CD14-positive monocyte (primary cell): Measurements from ENCODE around the gene TFAP2E. TPM values are rescaled to one million over a fixed set of nuclear protein-coding genes. Genes with fewer than 3 reads are reported as not detected.

Experiments
- DNase-seq, 3 donors: peaks; one replicate each; pipeline ENCODE4 v3.0.0-alpha.2; 2011 to 2022
- H2AFZ ChIP-seq: 2 replicates; pipeline ENCODE4 v1.6.0; 2012; ENCODE audit warnings: mild to moderate bottlenecking, low read depth, low read length, inconsistent platforms; ENCODE audit not compliant: insufficient read depth, poor library complexity, severe bottlenecking
- H3K27ac ChIP-seq, 2 donors: 1 replicate in 1 of 2; 2 replicates in 1 of 2; pipeline ENCODE4 v1.5.1; 2012 to 2013; ENCODE audit warnings: low read length in 2 of 2, control low read depth in 1 of 2, inconsistent platforms in 1 of 2, low read depth in 1 of 2, mild to moderate bottlenecking in 1 of 2
- H3K27me3 ChIP-seq, 2 donors: one replicate each; pipeline versions ENCODE4 v1.6.0 to v1.6.1; 2011 to 2013; ENCODE audit warnings: low read length in 2 of 2; ENCODE audit not compliant: control insufficient read depth in 2 of 2, insufficient read depth in 2 of 2
- H3K36me3 ChIP-seq, 2 donors: replicated peaks in 1 of 2; 1 replicate in 1 of 2; 2 replicates in 1 of 2; pipeline versions ENCODE4 v1.5.1 to v1.6.1; 2012 to 2013; ENCODE audit warnings: low read length in 2 of 2, control low read depth in 1 of 2, inconsistent platforms in 1 of 2, mild to moderate bottlenecking in 1 of 2; ENCODE audit not compliant: insufficient read depth in 2 of 2, control insufficient read depth in 1 of 2
- H3K4me1 ChIP-seq, 2 donors: 1 replicate in 1 of 2; 2 replicates in 1 of 2; pipeline versions ENCODE4 v1.5.1 to v1.6.1; 2012 to 2013; ENCODE audit warnings: low read length in 2 of 2, control low read depth in 1 of 2, inconsistent platforms in 1 of 2, mild to moderate bottlenecking in 1 of 2, moderate library complexity in 1 of 2; ENCODE audit not compliant: insufficient read depth in 2 of 2, control insufficient read depth in 1 of 2
- H3K4me2 ChIP-seq: replicated peaks from 2 replicates; pipeline ENCODE3; 2012; ENCODE audit warnings: low read length, moderate library complexity, mild to moderate bottlenecking; ENCODE audit not compliant: poor library complexity, severe bottlenecking; ENCODE audit errors: extremely low read depth
- H3K4me3 ChIP-seq, 3 experiments: fragments of 200-600 bp in 1 of 3; sonication (generic) in 1 of 3; replicated peaks in 1 of 3; 1 replicate in 2 of 3; 2 replicates in 1 of 3; pipeline ENCODE4 v1.5.1; 2011 to 2013; ENCODE audit warnings: low read length in 3 of 3, mild to moderate bottlenecking in 3 of 3, control low read depth in 2 of 3, low read depth in 2 of 3, inconsistent platforms in 1 of 3, moderate library complexity in 1 of 3
- H3K79me2 ChIP-seq: 2 replicates; pipeline ENCODE4 v1.6.0; 2012; ENCODE audit warnings: mild to moderate bottlenecking, control low read depth, inconsistent platforms, low read length, moderate library complexity; ENCODE audit not compliant: insufficient read depth
- H3K9ac ChIP-seq: 2 replicates; pipeline ENCODE4 v1.6.0; 2017; ENCODE audit warnings: low read length, mild to moderate bottlenecking; ENCODE audit not compliant: insufficient read depth, poor library complexity, severe bottlenecking
- H3K9me3 ChIP-seq, 2 donors: replicated peaks in 1 of 2; 1 replicate in 1 of 2; 2 replicates in 1 of 2; pipeline versions ENCODE4 v1.5.1 to v1.6.1; 2012 to 2013; ENCODE audit warnings: low read length in 2 of 2, control low read depth in 1 of 2; ENCODE audit not compliant: control insufficient read depth in 1 of 2, insufficient read depth in 1 of 2
- H4K20me1 ChIP-seq: 2 replicates; pipeline ENCODE4 v1.6.0; 2012; ENCODE audit warnings: mild to moderate bottlenecking, low read length, control low read depth, moderate library complexity; ENCODE audit not compliant: insufficient read depth
- H3K27ac Mint-ChIP-seq, 7 donors: one replicate each; pipeline ENCODE4 v1.8.0; 2020; ENCODE audit warnings: mild to moderate bottlenecking in 7 of 7, mixed read lengths in 7 of 7, moderate library complexity in 6 of 7, inconsistent platforms in 2 of 7
- H3K27me3 Mint-ChIP-seq, 3 donors: one replicate each; pipeline ENCODE4 v1.8.0; 2021 to 2022; ENCODE audit warnings: low read depth in 3 of 3, mild to moderate bottlenecking in 3 of 3, mixed read lengths in 3 of 3, moderate library complexity in 3 of 3, inconsistent platforms in 1 of 3
- H3K36me3 Mint-ChIP-seq, 2 donors: one replicate each; pipeline ENCODE4 v1.8.0; 2020; ENCODE audit warnings: mixed read lengths in 2 of 2, inconsistent platforms in 1 of 2, mild to moderate bottlenecking in 1 of 2
- H3K4me1 Mint-ChIP-seq: one replicate; pipeline ENCODE4 v1.8.0; 2020; ENCODE audit warnings: mild to moderate bottlenecking, mixed read lengths
- H3K4me3 Mint-ChIP-seq, 2 donors: one replicate each; pipeline ENCODE4 v1.8.0; 2020; ENCODE audit warnings: mild to moderate bottlenecking in 2 of 2, mixed read lengths in 2 of 2, moderate library complexity in 1 of 2
- H3K9me3 Mint-ChIP-seq, 7 donors: one replicate each; pipeline ENCODE4 v1.8.0; 2020 to 2022; ENCODE audit warnings: mixed read lengths in 7 of 7, mild to moderate bottlenecking in 6 of 7, moderate library complexity in 6 of 7, inconsistent platforms in 2 of 7
- CTCF ChIP-seq: fragments of 200-600 bp; IDR thresholded peaks from one replicate; pipeline ENCODE4 v1.8.0; 2022; ENCODE audit warnings: antibody characterized with exemption, mild to moderate bottlenecking
- WGBS: methylation state at CpG from one replicate; pipeline ENCODE4 v1.1.5; 2013; ENCODE audit warnings: missing lambda C conversion rate; ENCODE audit not compliant: insufficient coverage; 5-methylcytosine and 5-hydroxymethylcytosine counted together
- intact Hi-C, 2 donors: fragments of 100-400 bp; cut with micrococcal nuclease; formaldehyde crosslinking; loops; one replicate each; pipeline versions ENCODE4 v1.15.0 to v1.15.1; 2023
- polyA minus RNA-seq: library from RNA; depleted of rRNA, polyadenylated mRNA; stranded (reverse); fragments of >200 nt; gene quantifications from 2 replicates; pipeline ENCODE4 v1.2.3, GENCODE V29; 2012
- polyA plus RNA-seq, 3 donors: library from polyadenylated mRNA; depleted of rRNA in 1 of 3; unstranded in 2 of 3; stranded (reverse) in 1 of 3; fragments of 300-500 nt in 2 of 3; fragments of >200 nt in 1 of 3; fragmentation: Illumina TruSeq in 2 of 3; gene quantifications; 1 replicate in 2 of 3; 2 replicates in 1 of 3; pipeline ENCODE4 v1.2.3, GENCODE V29; 2012 to 2021
- total RNA-seq, 12 experiments: library from RNA in 1 of 12; stranded (reverse) in 1 of 12; fragments of 120-200 nt in 1 of 12; gene quantifications; one replicate each; pipeline ENCODE4 v1.2.4 and lab custom pipeline; 2013 to 2026; ENCODE audit warnings: mixed read lengths in 6 of 12, inconsistent platforms in 1 of 12

Gene TFAP2E
- 3.1 TPM for total RNA-seq (2013)
- polyA plus RNA-seq (1 to 10 TPM in 2 of 3 donors, under 1 TPM in 1; 0.77 to 4.5 (median 1.5) TPM), polyA minus RNA-seq (1.4 TPM in 2 replicates), total RNA-seq (lab: John Stamatoyannopoulos, UW) (0.23 to 2.2 (median 0.99) reads per million in 11 experiments)

- Histone ChIP-seq H4K20me1 (no peaks in the 10 kb centered on the region), H3K79me2 (peaks cover 4% of the 10 kb centered on the region), H2AFZ (peak within 1 kb of the TSS; percentile 72), H3K4me2 (peak within 1 kb of the TSS; percentile 82), H3K4me1 (peaks cover 43 to 49% of the 10 kb centered on the region in 2 donors), H3K36me3 (no peaks in the 10 kb centered on the region), H3K9ac (peak within 1 kb of the TSS; percentile 49), H3K27ac (no peak within 1 kb of the TSS), H3K27me3 (peaks cover 6 to 29% of the 10 kb centered on the region in 2 donors), H3K4me3 (peak within 1 kb of the TSS; percentile 28 to 73 (median 42)), H3K9me3 (no peaks in the 10 kb centered on the region)
- intact Hi-C loops: loop anchor here (5.0 to 10.0 kb wide), 2 partner anchors 71 to 139 kb away; partner anchors contain the start of gene PSMB2 (in 1 of the 2)
- WGBS: 43% methylated on average over 88 of the region's 95 CpGs
- H3K27ac Mint-ChIP-seq: peak within 1 kb of the TSS in 3 of 7 donors; percentile 9 to 71 (median 27)
- no peak for TF ChIP-seq CTCF
- peak within 1 kb of the TSS; percentile 76 to 88 for H3K4me3 Mint-ChIP-seq
- H3K27me3 Mint-ChIP-seq: peaks cover 29 to 37% (median 31%) of the 10 kb centered on the region in 3 donors
- peaks cover 11 to 30% of the 10 kb centered on the region in 2 donors for H3K36me3 Mint-ChIP-seq
- H3K9me3 Mint-ChIP-seq: peaks cover 0 to 5% (median 0%) of the 10 kb centered on the region in 7 donors
- peaks cover 42% of the 10 kb centered on the region for H3K4me1 Mint-ChIP-seq
- DNase-seq: peak in 1 of 3 donors; percentile 32
These were observed at the start of gene TFAP2E for GRCh38 chr1:35573198-35574124. TFAP2E (plus strand) TSS chr1:35573314; CDS start chr1:35573578, 264 bp downstream.

- Mint-ChIP-seq H3K27ac (no peak overlapping the region), H3K4me1 (no peaks in the 10 kb centered on the region), H3K36me3 (peaks cover 14 to 16% of the 10 kb centered on the region in 2 donors), H3K27me3 (no peaks in the 10 kb centered on the region), H3K9me3 (peaks cover 11 to 29% (median 17%) of the 10 kb centered on the region in 7 donors), H3K4me3 (no peak overlapping the region)
- H3K36me3 ChIP-seq: no peaks in the 10 kb centered on the region
- no peak overlapping the region for H3K9ac ChIP-seq
- H3K9me3 ChIP-seq: peaks cover 6 to 16% of the 10 kb centered on the region in 2 donors
- TF ChIP-seq CTCF: no peak
- H3K79me2 ChIP-seq: peaks cover 4% of the 10 kb centered on the region
- H3K4me3 ChIP-seq: no peak overlapping the region
- DNase-seq: no peak
- H3K4me2 ChIP-seq: no peak overlapping the region
- H2AFZ ChIP-seq: no peak overlapping the region
- H3K27me3 ChIP-seq: no peaks in the 10 kb centered on the region
- WGBS: no CpG with 5 or more reads among the region's 2 CpGs
- intact Hi-C loops: no loop called here
- no peaks in the 10 kb centered on the region for H3K4me1 ChIP-seq
- H4K20me1 ChIP-seq: no peaks in the 10 kb centered on the region
- no peak overlapping the region for H3K27ac ChIP-seq
These were observed 49.0 kb upstream of the TFAP2E start for GRCh38 chr1:35524106-35524505.
